ENCODE results near the gene CLCNKB. TPM values are rescaled to one million over a fixed set of nuclear protein-coding genes. Genes with fewer than 3 reads are reported as not detected.

The CLCNKB gene
- total RNA-seq, 1 experiment from 2014 or later = 0.81 TPM

GRCh38 chr1:16029288-16029687, 14.3 kb upstream of the CLCNKB start:
- Histone ChIP-seq H3K9me2 (ENCODE audit: insufficient read depth) (no peaks in the 10 kb centered on the region), H3K4me1 (ENCODE audit: control insufficient read depth in 1 of 2, insufficient read depth in 2 of 2, low read length in 2 of 2) (peaks cover 2 to 18% of the 10 kb centered on the region in 2 experiments; a peak in 3 of 4 replicates), H3K27ac (ENCODE audit: low read depth, low read length) (no peak overlapping the region), H3K4me3 (replicated peaks in 1 of 2; ENCODE audit: low read depth in 1 of 2, low read length in 2 of 2) (no peak overlapping the region), H3K4me2 (ENCODE audit: low read length) (no peak overlapping the region), H3K27me3 (ENCODE audit: insufficient read depth, low read length) (no peaks in the 10 kb centered on the region), H3K9me3 (ENCODE audit: control insufficient read depth in 1 of 2, insufficient read depth in 1 of 2, low read depth in 1 of 2, low read length in 2 of 2) (no peaks in the 10 kb centered on the region), H4K20me1 (ENCODE audit: insufficient read depth) (no peaks in the 10 kb centered on the region), H3K36me3 (ENCODE audit: control insufficient read depth in 1 of 2, insufficient read depth in 2 of 2, low read length in 2 of 2) (no peaks in the 10 kb centered on the region), H2AFZ (ENCODE audit: low read depth, low read length, poor library complexity, severe bottlenecking) (no peak overlapping the region), H3K79me2 (ENCODE audit: insufficient read depth, low read length) (no peaks in the 10 kb centered on the region), H3K9ac (ENCODE audit: low read length) (no peak overlapping the region)
- RAD21 ChIA-PET (ENCODE audit: low non-redundant PET in 1 of 2, low total read pairs in 2 of 2, uncharacterized antibody in 2 of 2, unreplicated experiment in 2 of 2) = no interaction called here
- intact Hi-C loops (cut with micrococcal nuclease) = no loop called here
- CTCF ChIA-PET = no interaction called here
- ATAC-seq (no peak), DNase-seq (ENCODE audit: low read depth, low spot score) (no peak)
- POLR2A ChIA-PET = no interaction called here
- TF ChIP-seq ZFX (IDR thresholded peaks at IDR 0.05) = no peak
- no peak for TF ChIP-seq EZH2 (IDR thresholded peaks at IDR 0.05)
- TF ChIP-seq EGR1 (IDR thresholded peaks at IDR 0.05; ENCODE audit: low read depth) = no peak
- TF ChIP-seq EZH2phosphoT487 (IDR thresholded peaks at IDR 0.05; ENCODE audit: borderline replicate concordance) = no peak
- no peak for TF ChIP-seq JUND (IDR thresholded peaks at IDR 0.05)
- TF ChIP-seq REST (IDR thresholded peaks at IDR 0.05; ENCODE audit: low read depth) = no peak
- no peak for TF ChIP-seq SIN3A (IDR thresholded peaks at IDR 0.05; ENCODE audit: low read depth)
- no peak for TF ChIP-seq ATF3 (IDR thresholded peaks at IDR 0.05)
- TF ChIP-seq ZBTB33 (IDR thresholded peaks at IDR 0.05; ENCODE audit: extremely low read depth, insufficient replicate concordance, low read length) = no peak
- TF ChIP-seq ELF1 (IDR thresholded peaks at IDR 0.05; ENCODE audit: borderline replicate concordance, low read depth) = no peak
- TF ChIP-seq CEBPB (IDR thresholded peaks at IDR 0.05; ENCODE audit: low read depth) = no peak
- TF ChIP-seq TCF7L2 (IDR thresholded peaks at IDR 0.05; ENCODE audit: borderline replicate concordance, extremely low read depth, insufficient read depth, insufficient read length) = no peak
- no peak for TF ChIP-seq SRF (IDR thresholded peaks at IDR 0.05; ENCODE audit: low read depth)
- no peak for TF ChIP-seq POLR2A (IDR thresholded peaks at IDR 0.05; ENCODE audit: borderline replicate concordance, extremely low read depth, insufficient read depth, insufficient read length)
- TF ChIP-seq SP1 (IDR thresholded peaks at IDR 0.05; ENCODE audit: low read depth) = no peak
- no peak for TF ChIP-seq CTCF (IDR thresholded peaks at IDR 0.05 in 2 of 3, conservative IDR thresholded peaks at IDR 0.05 in 1 of 3; ENCODE audit: borderline replicate concordance in 1 of 3, insufficient read depth in 1 of 3, low read depth in 2 of 3, low read length in 2 of 3)
- TF ChIP-seq CBX3 (IDR thresholded peaks at IDR 0.05; ENCODE audit: low read depth) = no peak
- no peak for TF ChIP-seq YY1 (IDR thresholded peaks at IDR 0.05; ENCODE audit: extremely low read depth, insufficient replicate concordance, low read depth, low read length)
- no peak for TF ChIP-seq FOSL1 (IDR thresholded peaks at IDR 0.05; ENCODE audit: low read depth)
- no TSS peak for BruUV-seq (replicated peaks)

All from HCT116 (cell line).